CD4-positive, alpha-beta T cell treated with Interleukin-6 at 100 ng/mL for 8 hours (primary cell): Measurements from ENCODE around the gene BPHL.
"Not testable (repeated sequence)": the region's sequence is repeated elsewhere in the genome, so short reads cannot be mapped to it uniquely, and the experiment has no call there.

ENCODE experiments used
- DNase-seq: peaks from one replicate; pipeline ENCODE4 v3.0.0-alpha.2; 2020; ENCODE audit warnings: mixed read lengths, low spot score

The BPHL gene

DNA sequence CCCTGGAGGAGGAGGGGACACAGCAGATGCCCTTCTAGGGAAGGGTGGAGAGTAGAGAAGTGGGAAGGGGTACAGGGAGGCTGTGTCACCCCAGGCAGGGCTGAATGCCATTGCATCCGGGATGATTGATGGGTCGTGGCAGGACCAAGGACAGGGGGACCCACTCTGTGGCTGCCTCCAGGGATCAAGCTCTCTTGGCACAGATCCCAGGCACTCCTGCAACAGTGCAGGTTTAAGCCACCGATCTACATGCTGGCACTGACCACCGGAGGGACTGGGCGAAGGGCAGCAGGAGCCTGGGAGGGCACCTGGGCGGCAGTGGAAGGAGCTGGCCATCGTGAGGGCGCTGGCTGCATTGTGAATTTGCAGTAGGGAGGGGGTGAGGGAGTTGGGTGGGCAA lies 61.4 kb downstream of the BPHL start:
- not testable (repeated sequence) for DNase-seq

DNA sequence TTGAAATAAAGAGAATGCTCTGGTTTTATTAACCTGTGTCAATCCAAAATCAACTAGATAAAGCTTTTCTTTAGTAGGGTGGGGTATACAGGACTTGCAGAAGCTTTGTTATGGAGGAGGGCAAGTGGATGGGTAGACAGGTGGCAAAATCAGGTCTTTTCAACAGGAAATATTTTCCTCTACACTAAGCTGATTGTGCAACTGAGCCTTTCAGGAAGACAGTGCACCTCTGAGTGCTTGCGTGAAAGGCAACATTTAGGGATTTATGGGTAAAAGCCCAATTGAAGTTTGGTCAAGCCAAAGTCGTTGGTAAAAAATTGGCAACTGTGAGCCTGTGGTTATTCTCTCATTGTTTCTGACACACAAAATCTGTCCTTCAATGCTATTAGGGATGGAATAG lies 62.6 kb downstream of the BPHL start:
- no peak for DNase-seq

DNA sequence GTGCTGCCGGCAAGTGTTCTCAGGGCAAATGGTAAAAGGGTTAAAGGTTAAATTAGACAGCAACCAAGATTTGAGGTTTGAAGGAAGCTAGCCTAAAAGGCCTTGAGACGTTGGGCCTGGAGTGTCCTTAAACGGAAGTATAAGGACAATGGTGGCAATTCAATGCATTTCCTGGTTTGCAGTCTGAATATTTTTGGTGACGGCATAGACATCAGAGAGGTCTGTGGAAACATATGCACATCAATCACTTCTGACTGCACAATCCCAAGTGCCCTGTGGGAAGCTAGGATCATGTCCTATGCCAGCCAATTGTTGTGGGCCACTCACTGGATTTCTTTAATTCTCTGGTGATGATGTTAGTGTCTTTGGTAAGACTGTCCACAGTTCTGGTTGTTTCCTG lies 64.6 kb downstream of the BPHL start:
- DNase-seq, result no peak

DNA sequence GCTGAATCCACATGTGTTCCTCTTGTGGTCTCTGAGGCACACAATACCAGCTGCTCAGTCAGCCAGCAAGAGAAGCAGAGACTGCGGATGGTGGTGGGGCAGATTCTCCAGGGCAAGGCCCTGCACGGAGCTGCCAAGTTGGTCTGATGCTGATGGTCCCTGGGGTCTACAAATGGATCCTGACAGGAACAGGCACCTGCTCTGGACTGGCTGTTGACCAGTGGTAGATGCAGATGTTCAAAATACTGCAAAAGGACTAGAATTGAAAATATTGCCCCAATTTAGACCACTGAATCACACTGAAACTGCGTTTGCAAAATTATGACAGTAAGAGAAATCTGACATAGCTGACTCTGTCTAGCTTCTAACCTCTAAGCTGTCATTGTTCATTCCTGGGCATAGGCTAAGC lies 68.5 kb downstream of the BPHL start:
- no peak for DNase-seq

DNA sequence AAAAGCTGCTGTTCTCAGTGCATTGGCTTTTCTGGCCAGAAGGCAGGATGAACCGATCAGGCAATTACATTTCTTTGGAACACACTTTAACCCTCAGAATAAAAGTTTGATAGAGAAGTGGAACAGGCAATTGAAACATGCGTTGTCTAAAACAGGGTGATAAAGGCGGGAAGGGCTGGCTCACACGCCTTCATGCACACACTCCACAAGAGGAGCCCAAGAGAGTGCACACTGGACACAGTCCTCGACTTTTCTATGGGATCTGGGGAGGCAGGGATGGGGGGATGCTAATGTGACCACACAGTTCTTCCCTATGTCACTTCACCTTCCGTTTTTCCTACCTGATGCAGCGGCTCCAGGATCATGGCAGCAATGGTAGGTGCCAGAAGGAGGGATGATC lies 69.8 kb downstream of the BPHL start:
- no peak for DNase-seq

DNA sequence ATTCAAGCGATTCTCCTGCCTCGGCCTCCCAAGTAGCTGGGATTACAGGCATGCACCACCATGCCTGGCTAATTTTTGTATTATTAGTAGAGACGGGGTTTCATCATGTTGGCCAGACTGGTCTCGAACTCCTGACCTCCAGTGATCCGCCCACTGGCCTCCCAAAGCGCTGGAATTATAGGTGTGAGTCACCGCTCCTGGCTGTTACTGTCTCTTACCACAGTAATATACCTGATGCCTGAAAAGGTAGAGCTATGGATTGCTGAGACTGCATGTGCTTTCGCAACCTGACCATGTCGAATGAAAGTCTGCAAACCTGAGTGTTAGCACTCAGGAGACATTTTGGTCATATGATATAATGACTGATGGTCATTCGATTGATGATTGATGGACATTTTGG lies 70.7 kb downstream of the BPHL start:
- not testable (repeated sequence) for DNase-seq

DNA sequence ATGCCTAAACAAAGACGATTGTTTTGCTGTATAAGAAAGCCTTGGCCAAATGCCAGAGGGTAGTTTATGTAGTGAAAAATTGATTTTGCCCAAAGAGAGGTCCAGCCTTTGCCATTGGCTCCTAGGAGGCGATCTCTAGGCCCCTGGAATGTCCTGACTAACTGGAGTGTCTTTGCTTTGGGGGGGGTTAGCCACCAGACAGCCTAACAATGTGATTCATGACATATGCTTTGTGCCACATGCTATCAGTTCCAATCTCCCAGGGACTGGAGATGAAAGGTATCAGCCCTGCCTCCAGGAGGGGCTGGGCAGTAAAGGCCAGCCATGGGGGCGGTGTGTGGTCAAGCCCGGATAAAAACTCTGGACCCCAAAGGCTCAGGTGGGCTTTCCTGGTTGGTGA lies 71.5 kb downstream of the BPHL start:
- no peak for DNase-seq

DNA sequence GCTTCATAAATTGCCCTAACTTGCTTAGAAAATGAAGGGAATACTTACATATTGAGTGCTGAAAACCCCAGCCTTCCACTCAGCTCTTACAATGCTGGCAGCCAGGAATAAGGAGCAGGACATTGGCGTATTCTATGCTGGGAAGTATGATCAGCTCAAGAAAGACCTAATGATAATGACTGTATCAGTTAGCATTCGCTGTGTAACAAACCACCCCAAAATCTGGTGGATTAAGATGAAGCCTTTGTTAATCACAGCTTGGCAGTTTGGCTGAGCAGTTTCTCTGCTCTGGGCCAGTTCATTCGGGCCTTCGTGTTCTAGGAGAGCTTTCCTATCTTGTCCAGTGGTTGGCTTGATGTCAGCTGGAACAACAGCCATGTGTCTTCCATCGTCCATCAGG lies 72.3 kb downstream of the BPHL start:
- DNase-seq, result no peak

DNA sequence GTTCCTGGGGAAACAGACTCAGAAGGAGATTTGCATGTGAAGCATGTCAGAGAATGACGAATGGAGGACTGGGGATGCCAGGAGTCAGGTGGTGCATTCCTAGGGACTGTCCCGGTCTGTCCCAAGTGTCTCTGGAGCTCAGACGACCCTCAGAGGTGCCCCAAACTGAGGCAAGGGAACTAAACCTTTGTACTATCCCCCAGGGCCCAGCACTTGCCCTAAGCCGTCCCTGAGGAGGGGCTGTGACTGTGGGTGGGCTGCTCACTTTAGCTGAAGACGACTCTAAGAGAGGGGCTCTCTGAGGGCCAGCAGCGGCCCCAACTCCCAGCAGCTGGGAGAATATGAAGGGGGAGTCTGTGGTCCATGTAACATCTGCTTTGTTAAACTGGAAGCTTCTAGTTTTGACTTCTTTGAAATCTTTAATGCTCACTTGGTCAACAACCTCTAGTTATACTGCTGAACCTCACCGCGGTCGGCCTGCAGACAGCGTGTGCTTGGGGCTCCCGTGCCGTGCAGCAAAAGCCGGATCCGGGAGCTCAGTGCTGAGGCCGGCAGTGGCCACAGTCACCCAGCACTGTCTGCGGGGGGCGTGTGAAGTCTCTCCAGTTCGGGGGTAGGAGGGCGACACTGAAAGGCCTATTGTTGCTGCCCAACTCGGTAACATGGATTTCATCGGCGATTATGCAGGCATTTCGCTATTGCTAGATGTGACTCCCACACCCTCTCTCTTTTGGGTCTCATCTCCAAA lies 74.8 kb downstream of the BPHL start:
- no peak for DNase-seq

DNA sequence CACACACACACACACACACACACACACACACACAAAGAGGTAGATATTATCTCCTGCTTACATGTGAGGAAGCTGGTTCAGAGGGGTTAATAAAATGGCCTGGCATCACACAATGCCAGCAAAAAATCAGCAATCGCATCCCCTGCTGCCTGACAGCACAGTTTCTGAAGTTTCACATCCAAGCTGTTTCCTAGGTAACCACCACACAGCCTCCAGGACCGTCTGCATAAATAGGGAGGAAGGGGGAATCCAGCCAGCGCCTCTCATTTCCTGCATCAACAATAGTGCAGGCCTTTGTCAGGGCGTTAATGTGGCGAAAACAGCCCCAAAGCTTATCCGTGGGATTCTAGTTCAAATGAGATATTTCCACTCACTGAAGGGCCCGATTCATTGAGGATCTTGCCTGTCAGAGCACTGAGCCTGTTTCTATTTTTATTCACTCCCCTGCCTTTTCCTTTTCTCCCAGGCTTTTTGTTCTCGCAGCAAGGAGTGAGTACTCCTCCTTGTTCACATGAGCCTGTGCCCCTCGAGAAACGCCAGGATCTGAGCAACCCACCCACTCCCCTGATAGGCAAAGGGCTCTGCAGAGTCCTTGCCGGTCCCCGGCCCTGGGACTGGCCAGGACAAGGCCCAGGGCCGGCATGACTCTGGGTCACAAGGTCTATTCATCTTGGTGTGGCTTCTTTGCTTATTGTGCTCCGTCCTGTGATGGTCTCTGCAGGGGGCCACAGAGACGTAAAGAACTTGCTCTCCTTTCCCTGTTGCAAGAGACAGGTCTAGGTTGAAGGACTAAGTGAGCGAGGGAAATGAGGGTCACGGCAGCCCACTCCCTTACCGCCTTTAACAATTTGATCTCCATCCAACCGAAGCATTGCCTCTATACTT lies 76.3 kb downstream of the BPHL start:
- no peak for DNase-seq

DNA sequence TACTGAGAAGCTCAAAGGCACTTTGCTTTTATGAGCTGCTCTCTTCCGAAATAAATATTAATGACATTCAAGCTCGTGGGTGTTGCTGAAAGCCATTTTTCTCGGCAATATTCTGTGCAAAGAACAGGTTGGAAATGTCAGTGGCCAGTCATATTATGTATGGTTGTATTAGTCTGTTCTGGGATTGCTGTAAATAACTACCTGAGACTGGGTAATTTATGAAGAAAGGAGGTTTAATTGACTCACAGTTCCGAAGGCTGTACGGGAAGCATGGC lies 76.8 kb downstream of the BPHL start:
- DNase-seq, result no peak

DNA sequence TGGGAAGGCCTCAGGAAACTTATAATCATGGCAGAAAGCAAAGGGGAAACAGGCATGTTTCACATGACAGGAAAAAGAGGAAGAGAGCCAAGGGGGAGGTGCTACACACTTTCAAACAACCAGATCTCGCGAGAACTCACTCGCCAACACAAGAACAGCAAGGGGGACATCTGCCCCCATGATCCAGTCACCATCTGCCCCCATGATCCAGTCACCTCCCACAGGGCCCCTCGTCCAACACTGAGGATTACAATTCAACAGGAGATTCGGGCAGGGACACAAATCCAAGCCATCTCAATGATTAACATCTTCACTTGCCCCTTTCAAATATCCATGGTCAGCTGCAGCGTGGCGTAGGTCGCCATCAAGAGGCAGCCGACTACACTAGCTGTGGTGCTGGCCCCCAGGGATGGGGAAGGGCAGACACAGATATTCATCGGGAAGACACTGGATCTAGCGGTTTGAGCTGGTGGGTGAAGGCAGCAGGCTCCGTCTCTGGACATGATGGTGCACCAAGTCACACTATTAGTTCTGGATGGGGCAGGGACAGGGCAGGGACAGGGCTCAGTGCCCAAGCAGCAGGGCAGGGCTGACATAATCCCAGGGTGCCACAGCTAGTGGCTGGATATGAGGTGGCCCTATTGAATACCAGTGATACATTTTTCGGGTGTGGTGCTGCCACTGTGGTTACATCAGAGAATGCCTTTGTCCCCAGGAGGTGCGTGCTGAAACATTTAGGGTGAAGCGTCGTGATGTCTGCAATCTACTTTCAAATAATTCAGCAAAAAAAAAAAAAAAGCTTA lies 77.4 kb downstream of the BPHL start:
- no peak for DNase-seq

DNA sequence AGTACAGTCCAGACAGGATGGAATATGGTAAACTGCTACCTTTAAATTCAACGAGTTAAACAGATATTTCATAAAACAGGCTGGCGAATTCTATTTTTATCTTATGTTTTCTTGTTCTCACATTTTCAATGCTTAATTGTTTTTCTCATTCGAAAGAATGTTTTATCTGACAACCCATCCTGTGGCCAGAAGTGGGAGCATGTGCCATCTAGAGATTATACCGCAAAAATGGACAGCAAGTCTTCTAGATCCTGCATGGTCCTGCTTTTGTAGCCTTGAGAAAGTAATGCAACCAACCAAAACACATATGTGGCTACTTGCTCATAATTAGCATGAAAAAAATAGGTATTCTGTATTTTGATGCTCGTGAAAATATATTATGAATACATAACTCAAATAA lies 78.3 kb downstream of the BPHL start:
- no peak for DNase-seq

DNA sequence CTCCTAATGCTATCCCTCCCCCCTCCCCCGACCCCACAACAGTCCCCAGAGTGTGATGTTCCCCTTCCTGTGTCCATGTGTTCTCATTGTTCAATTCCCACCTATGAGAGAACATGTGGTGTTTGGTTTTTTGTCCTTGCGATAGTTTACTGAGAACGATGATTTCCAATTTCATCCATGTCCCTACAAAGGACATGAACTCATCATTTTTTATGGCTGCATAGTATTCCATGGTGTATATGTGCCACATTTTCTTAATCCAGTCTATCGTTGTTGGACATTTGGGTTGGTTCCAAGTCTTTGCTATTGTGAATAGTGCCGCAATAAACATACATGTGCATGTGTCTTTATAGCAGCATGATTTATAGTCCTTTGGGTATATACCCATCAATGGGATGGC lies 79.2 kb downstream of the BPHL start:
- not testable (repeated sequence) for DNase-seq

DNA sequence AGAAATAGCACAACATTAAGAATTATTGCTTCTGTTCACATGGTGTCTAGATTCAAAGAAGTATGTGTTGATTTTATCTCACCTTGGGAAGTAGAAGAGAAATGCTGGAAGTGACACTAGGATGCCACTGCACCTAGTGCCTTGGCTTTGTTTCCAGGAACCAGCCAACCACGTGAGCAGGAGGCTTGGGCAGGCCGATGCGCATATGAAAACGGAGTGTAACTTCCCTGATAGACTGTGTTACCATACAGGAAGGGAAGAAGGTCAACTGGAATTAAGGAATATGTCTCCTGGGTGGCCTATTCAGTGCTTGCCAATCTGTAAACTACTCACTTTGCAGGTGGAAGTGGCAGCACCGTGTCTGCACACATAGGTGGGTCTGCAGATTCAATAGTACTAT lies 80.9 kb downstream of the BPHL start:
- DNase-seq, result no peak

DNA sequence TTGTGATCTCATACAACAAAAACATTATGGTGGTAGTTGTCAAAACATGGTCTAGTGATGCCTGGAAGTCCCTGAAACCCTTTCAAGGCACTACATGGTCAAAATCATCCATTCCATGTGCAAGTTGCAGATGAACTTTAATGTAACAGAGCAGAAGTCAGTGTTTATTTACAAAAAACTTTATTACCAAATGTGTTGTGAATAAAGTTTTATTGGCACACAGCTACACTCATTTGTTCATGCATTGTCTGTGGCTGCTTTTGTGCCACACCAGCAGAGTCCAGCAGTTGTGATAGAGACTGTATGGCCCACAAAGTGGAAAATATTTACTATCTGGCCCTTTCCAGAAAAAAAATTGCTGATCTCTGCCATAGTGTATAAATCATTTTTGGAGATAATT lies 82.2 kb downstream of the BPHL start:
- no peak for DNase-seq

DNA sequence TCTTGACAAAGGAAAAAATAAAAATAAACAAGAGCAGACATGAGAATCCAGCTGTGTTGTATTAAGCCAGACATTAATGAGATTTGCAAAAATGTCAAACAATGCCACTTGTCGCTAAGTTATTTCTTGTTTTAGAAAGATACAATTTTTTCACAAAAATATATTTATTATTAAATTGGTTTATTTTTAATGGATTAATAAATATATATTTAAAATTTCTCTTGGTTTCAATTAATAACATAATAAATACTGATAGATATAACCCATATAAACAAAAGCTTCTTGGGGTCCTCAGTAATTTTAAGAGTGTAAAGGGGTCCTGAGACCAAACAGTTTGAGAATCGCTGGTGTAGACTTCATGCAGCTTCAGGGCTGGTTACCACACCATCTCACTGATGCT lies 82.9 kb downstream of the BPHL start:
- DNase-seq, result no peak
